T-cell (primary cell): ENCODE data around the gene SEMA4C. TPM values are rescaled to one million over a fixed set of nuclear protein-coding genes. Genes with fewer than 3 reads are reported as not detected.

Experiments
- ATAC-seq, 4 experiments: fragments of 200-7000 bp in 3 of 4; fragments of 150-1000 bp in 1 of 4; cut with Tn5 transposase; replicated peaks in 1 of 4; 1 replicate in 3 of 4; 2 replicates in 1 of 4; pipeline ENCODE4 v1.10.0; 2021; ENCODE audit warnings: moderate library complexity in 3 of 4, mild to moderate bottlenecking in 2 of 4, moderate number of reproducible peaks in 1 of 4
- CTCF ChIA-PET, 2 donors: fragments of 300-600 bp; sonication (Branson Sonifier 250); formaldehyde crosslinking; loops; one replicate each; lab custom pipeline; 2022; ENCODE audit warnings: antibody characterized with exemption in 2 of 2; lab: Charles Lee
- POLR2A ChIA-PET, 2 donors: fragments of 300-600 bp; sonication (Branson Sonifier 250); formaldehyde crosslinking; loops; one replicate each; lab custom pipeline; 2022; ENCODE audit warnings: antibody characterized with exemption in 2 of 2; lab: Charles Lee
- DNase-seq, 35 experiments: peaks; one replicate each; pipeline versions ENCODE4 v3.0.0 to v3.0.0-alpha.2; 2013 to 2023
- H3K27ac ChIP-seq: one replicate; pipeline ENCODE4 v1.5.1; 2013; ENCODE audit warnings: low read length
- H3K27me3 ChIP-seq, 2 experiments: replicated peaks in 1 of 2; 1 replicate in 1 of 2; 2 replicates in 1 of 2; pipeline versions ENCODE4 v1.6.1 to v1.7.0; 2013; ENCODE audit warnings: low read length in 1 of 2, mixed read lengths in 1 of 2; ENCODE audit not compliant: control insufficient read depth in 2 of 2, insufficient read depth in 2 of 2; ENCODE audit errors: extremely low read depth in 1 of 2
- H3K36me3 ChIP-seq, 2 donors: 1 replicate in 1 of 2; 2 replicates in 1 of 2; pipeline versions ENCODE4 v1.6.1 to v1.7.0; 2013; ENCODE audit warnings: low read length in 1 of 2; ENCODE audit not compliant: control insufficient read depth in 2 of 2, insufficient read depth in 1 of 2; ENCODE audit errors: extremely low read depth in 1 of 2
- H3K4me1 ChIP-seq, 2 experiments: 1 replicate in 1 of 2; 2 replicates in 1 of 2; pipeline versions ENCODE4 v1.6.1 to v1.7.0; 2013; ENCODE audit warnings: low read length in 2 of 2, mixed read lengths in 1 of 2; ENCODE audit not compliant: insufficient read depth in 2 of 2, control insufficient read depth in 1 of 2; ENCODE audit errors: extremely low read depth in 1 of 2
- H3K4me3 ChIP-seq, 2 donors: 1 replicate in 1 of 2; 2 replicates in 1 of 2; pipeline versions ENCODE4 v1.5.1 to v1.7.0; 2013; ENCODE audit warnings: mild to moderate bottlenecking in 2 of 2, low read length in 1 of 2, moderate library complexity in 1 of 2; ENCODE audit not compliant: control insufficient read depth in 1 of 2; ENCODE audit errors: extremely low read depth in 1 of 2
- H3K9me3 ChIP-seq: 2 replicates; pipeline ENCODE4 v1.7.0; 2013
- H3K27ac Mint-ChIP-seq, 2 donors: one replicate each; pipeline ENCODE4 v1.8.0; 2020 to 2021; ENCODE audit warnings: mild to moderate bottlenecking in 2 of 2, mixed read lengths in 2 of 2
- H3K27me3 Mint-ChIP-seq, 2 donors: one replicate each; pipeline ENCODE4 v1.8.0; 2021 to 2022; ENCODE audit warnings: mixed read lengths in 2 of 2
- H3K36me3 Mint-ChIP-seq: one replicate; pipeline ENCODE4 v1.8.0; 2021; ENCODE audit warnings: mixed read lengths
- H3K4me1 Mint-ChIP-seq, 3 donors: one replicate each; pipeline ENCODE4 v1.8.0; 2020 to 2022; ENCODE audit warnings: mixed read lengths in 3 of 3, mild to moderate bottlenecking in 1 of 3
- H3K4me3 Mint-ChIP-seq, 3 donors: one replicate each; pipeline ENCODE4 v1.8.0; 2020 to 2022; ENCODE audit warnings: mild to moderate bottlenecking in 3 of 3, mixed read lengths in 3 of 3, moderate library complexity in 3 of 3
- H3K9me3 Mint-ChIP-seq, 3 donors: one replicate each; pipeline ENCODE4 v1.8.0; 2020 to 2022; ENCODE audit warnings: mixed read lengths in 3 of 3
- WGBS: methylation state at CpG from one replicate; pipeline ENCODE4 v1.1.5; 2013; ENCODE audit warnings: missing lambda C conversion rate; ENCODE audit not compliant: insufficient coverage; 5-methylcytosine and 5-hydroxymethylcytosine counted together
- total RNA-seq, 35 experiments: library from RNA in 6 of 35; stranded (reverse) in 6 of 35; fragments of 120-200 nt in 1 of 35; gene quantifications; one replicate each; pipeline versions ENCODE4 v1.2.1 to v1.2.4 and lab custom pipeline; 2013 to 2026

The SEMA4C gene
- total RNA-seq, 5 donors from 2014 or later (not counting 1 experiment from before 2014, with no cell fraction given), result 36.3 to 89.0 (median 72.3) TPM

DNA sequence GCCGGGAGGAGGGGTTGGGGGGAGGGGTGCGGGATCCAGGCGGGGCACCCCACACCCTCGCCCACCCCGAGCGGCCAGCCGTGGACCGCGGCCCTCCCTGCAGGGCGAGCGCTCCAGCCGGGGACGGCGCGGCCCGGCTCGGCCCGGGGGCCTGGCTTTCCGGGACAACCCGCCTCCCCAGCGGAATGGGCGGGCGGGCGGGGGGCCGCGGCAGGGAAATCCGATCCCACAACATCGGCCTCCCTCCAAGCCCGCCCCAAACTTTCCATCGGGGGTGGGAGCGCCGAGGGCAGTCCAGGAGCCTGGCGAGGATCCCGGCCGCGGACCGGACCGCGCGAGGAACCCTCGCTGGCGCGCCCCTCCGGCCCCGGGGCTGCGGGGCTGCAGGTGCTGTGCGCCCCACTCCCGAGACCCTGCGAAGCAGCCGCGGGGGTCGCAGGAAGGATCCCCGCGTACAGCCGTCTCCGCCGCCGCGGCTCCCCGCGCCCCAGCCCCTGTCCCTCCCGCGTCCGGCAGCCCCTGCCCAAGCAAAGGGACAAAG is 529 bp downstream of the SEMA4C start:
- Mint-ChIP-seq H3K27me3 (no peaks in the 10 kb centered on the region), H3K36me3 (peaks cover 4% of the 10 kb centered on the region), H3K9me3 (no peaks in the 10 kb centered on the region), H3K4me1 (peaks cover 38 to 55% (median 48%) of the 10 kb centered on the region in 3 donors), H3K27ac (no peak overlapping the region), H3K4me3 (peak overlapping the region in 2 of 3 donors; percentile 60 to 86)
- ChIA-PET CTCF (interaction anchor here in 1 of 2 donors (1.7 kb wide), 1 partner anchor 12 kb away, joined by 9 read pairs; the partner anchor contains the start of gene ANKRD39), POLR2A (no interaction called here)
- Histone ChIP-seq H3K27me3 (peaks cover 0 to 6% of the 10 kb centered on the region in 2 experiments), H3K4me3 (peak overlapping the region; percentile 66 to 75), H3K4me1 (peaks cover 14 to 57% of the 10 kb centered on the region in 2 experiments), H3K9me3 (no peaks in the 10 kb centered on the region), H3K27ac (no peak overlapping the region), H3K36me3 (peaks cover 6 to 33% of the 10 kb centered on the region in 2 donors)
- peak in 3 of 4 experiments; percentile 1 to 8 (median 2) for ATAC-seq
- WGBS, result under 1% methylated on average over 59 of the region's 64 CpGs
- peak in 1 of 35 experiments; percentile 5 for DNase-seq

GRCh38 chr2:96868555-96869280 is 1.2 kb downstream of the SEMA4C start:
- ChIA-PET POLR2A (interaction anchor here (0.5 to 0.7 kb wide), 3 partner anchors 30 to 795 kb away, joined by 3 to 9 read pairs (median 3); partner anchors contain the start of gene ACTR1B (in 1 of the 2)), CTCF (interaction anchor here (0.6 to 1.7 kb wide), 5 partner anchors 11 to 782 kb away, joined by 4 to 9 read pairs (median 6); partner anchors contain the start of gene ANKRD39 (in 1 of the 2))
- no peaks in the 10 kb centered on the region for H3K9me3 Mint-ChIP-seq
- peaks cover 14 to 53% of the 10 kb centered on the region in 2 experiments for H3K4me1 ChIP-seq
- under 1% methylated on average over 66 of the region's 76 CpGs for WGBS
- no peaks in the 10 kb centered on the region for H3K9me3 ChIP-seq
- ATAC-seq, result peak; percentile 21 to 24 (median 22)
- peak in 33 of 35 experiments; percentile 35 to 73 (median 55) for DNase-seq
- H3K27ac Mint-ChIP-seq, result peak overlapping the region; percentile 86
- H3K36me3 Mint-ChIP-seq, result peaks cover 4% of the 10 kb centered on the region
- H3K4me1 Mint-ChIP-seq, result peaks cover 32 to 48% (median 43%) of the 10 kb centered on the region in 3 donors
- peaks cover 0 to 6% of the 10 kb centered on the region in 2 experiments for H3K27me3 ChIP-seq
- peak overlapping the region; percentile 81 to 86 (median 85) for H3K4me3 Mint-ChIP-seq
- peaks cover 8 to 39% of the 10 kb centered on the region in 2 donors for H3K36me3 ChIP-seq
- peak overlapping the region; percentile 66 to 75 for H3K4me3 ChIP-seq
- no peaks in the 10 kb centered on the region for H3K27me3 Mint-ChIP-seq
- H3K27ac ChIP-seq, result peak overlapping the region; percentile 68

- Histone ChIP-seq H3K4me3 (peak overlapping the region; percentile 66 to 75), H3K27ac (peak overlapping the region; percentile 68), H3K36me3 (peaks cover 10 to 47% of the 10 kb centered on the region in 2 donors), H3K4me1 (peaks cover 14 to 47% of the 10 kb centered on the region in 2 experiments), H3K27me3 (peaks cover 0 to 6% of the 10 kb centered on the region in 2 experiments), H3K9me3 (no peaks in the 10 kb centered on the region)
- Mint-ChIP-seq H3K4me1 (peaks cover 34 to 45% (median 36%) of the 10 kb centered on the region in 3 donors), H3K9me3 (no peaks in the 10 kb centered on the region), H3K27ac (peak overlapping the region; percentile 86), H3K36me3 (peaks cover 9% of the 10 kb centered on the region), H3K4me3 (peak overlapping the region; percentile 81 to 86 (median 85)), H3K27me3 (no peaks in the 10 kb centered on the region)
- ATAC-seq, result peak in 1 of 4 experiments; percentile 5
- ChIA-PET CTCF (interaction anchor here (0.6 to 1.7 kb wide), 5 partner anchors 10 to 783 kb away, joined by 4 to 9 read pairs (median 6); partner anchors contain the start of gene ANKRD39 (in 1 of the 2)), POLR2A (interaction anchor here (0.5 to 0.7 kb wide), 3 partner anchors 29 to 796 kb away, joined by 3 to 9 read pairs (median 3); partner anchors contain the start of gene ACTR1B (in 1 of the 2))
- DNase-seq, result peak in 4 of 35 experiments; percentile 14 to 59 (median 25)
- WGBS, result 59% methylated on average over 8 of the region's 27 CpGs
These were observed 1.9 kb downstream of the SEMA4C start for GRCh38 chr2:96867756-96868554.

DNA sequence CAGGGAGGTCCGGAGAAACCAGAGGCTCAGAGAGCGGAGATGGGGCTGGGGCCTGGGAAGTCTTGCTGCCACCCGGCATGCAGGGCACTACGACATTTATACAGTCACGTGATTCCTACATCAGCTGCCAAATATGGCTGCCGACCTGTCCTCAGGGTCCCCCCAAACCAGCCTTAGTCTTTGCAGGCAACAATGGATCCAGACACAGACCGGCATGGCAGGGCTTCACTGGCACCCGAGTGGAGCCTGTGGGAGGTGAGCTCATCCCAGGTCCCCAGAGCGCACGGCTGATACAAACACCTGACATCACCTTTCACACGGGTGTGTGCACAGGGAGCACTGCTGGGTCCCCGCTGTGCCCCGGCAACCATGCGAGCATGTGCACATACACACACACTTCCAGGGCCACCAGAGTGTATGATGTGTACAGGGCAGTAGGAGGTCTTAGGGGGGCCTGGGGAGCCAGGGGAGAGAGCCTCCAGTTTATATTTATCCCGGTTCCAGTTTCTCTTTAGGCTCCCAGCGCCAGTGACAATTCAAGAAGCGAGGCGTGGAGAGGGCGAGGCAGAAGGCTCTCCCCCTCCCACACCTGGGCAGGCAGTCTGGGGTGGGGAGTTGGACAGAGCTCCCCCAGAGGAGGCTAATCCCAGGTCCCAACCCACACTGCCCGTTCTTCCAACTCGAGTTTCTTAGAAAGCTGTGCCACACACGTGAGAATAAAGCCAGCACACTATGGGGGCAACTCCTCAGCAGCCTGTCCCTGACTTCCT is 2.7 kb downstream of the SEMA4C start:
- WGBS, result 73% methylated on average over 10 of the region's 22 CpGs
- Histone ChIP-seq H3K36me3 (peaks cover 10 to 47% of the 10 kb centered on the region in 2 donors), H3K27me3 (peaks cover 0 to 6% of the 10 kb centered on the region in 2 experiments), H3K4me3 (peak overlapping the region; percentile 66 to 75), H3K9me3 (no peaks in the 10 kb centered on the region), H3K27ac (peak overlapping the region; percentile 68), H3K4me1 (peaks cover 14 to 44% of the 10 kb centered on the region in 2 experiments)
- Mint-ChIP-seq H3K36me3 (peaks cover 10% of the 10 kb centered on the region), H3K4me1 (peaks cover 33 to 38% (median 34%) of the 10 kb centered on the region in 3 donors), H3K4me3 (peak overlapping the region; percentile 81 to 86 (median 85)), H3K27me3 (no peaks in the 10 kb centered on the region), H3K9me3 (no peaks in the 10 kb centered on the region), H3K27ac (peak overlapping the region; percentile 86)
- ATAC-seq, result no peak
- ChIA-PET POLR2A (interaction anchor here in 1 of 2 donors (1.0 kb wide), 1 partner anchor 28 kb away, joined by 3 read pairs; no protein-coding TSS in a partner anchor), CTCF (interaction anchor here in 1 of 2 donors (1.7 kb wide), 1 partner anchor 9 kb away, joined by 9 read pairs; the partner anchor contains the start of gene ANKRD39)
- DNase-seq, result peak in 1 of 35 experiments; percentile 15

GRCh38 chr2:96866586-96866985 is 3.3 kb downstream of the SEMA4C start:
- ATAC-seq (no peak), DNase-seq (no peak)
- Histone ChIP-seq H3K27ac (peak overlapping the region; percentile 13), H3K9me3 (no peaks in the 10 kb centered on the region), H3K4me3 (no peak overlapping the region), H3K4me1 (peaks cover 14 to 44% of the 10 kb centered on the region in 2 experiments), H3K36me3 (peaks cover 14 to 52% of the 10 kb centered on the region in 2 donors), H3K27me3 (peaks cover 0 to 6% of the 10 kb centered on the region in 2 experiments)
- H3K36me3 Mint-ChIP-seq, result peaks cover 13% of the 10 kb centered on the region
- no peaks in the 10 kb centered on the region for H3K27me3 Mint-ChIP-seq
- POLR2A ChIA-PET, result interaction anchor here in 1 of 2 donors (1.0 kb wide), 1 partner anchor 29 kb away, joined by 3 read pairs; no protein-coding TSS in a partner anchor
- 60% methylated on average over 1 of the region's 8 CpGs for WGBS
- H3K9me3 Mint-ChIP-seq, result no peaks in the 10 kb centered on the region
- peaks cover 34 to 39% (median 36%) of the 10 kb centered on the region in 3 donors for H3K4me1 Mint-ChIP-seq
- CTCF ChIA-PET, result no interaction called here
- H3K4me3 Mint-ChIP-seq, result peak overlapping the region; percentile 34 to 86 (median 85)
- H3K27ac Mint-ChIP-seq, result peak overlapping the region; percentile 66 to 86
